Measurements from ENCODE around the gene KIZ. TPM values are rescaled to one million over a fixed set of nuclear protein-coding genes. Genes with fewer than 3 reads are reported as not detected.

Gene KIZ
- total and polyA plus RNA-seq, 2 donors, result 18.7 to 24.7 TPM

GRCh38 chr20:21185849-21186248, 60.0 kb downstream of the KIZ start:
- Histone ChIP-seq H3K4me3 (ENCODE audit: low read length in 2 of 2) (no peak overlapping the region), H3K9me3 (ENCODE audit: control insufficient read depth in 2 of 2, insufficient read depth in 1 of 2, low read length in 1 of 2) (no peaks in the 10 kb centered on the region), H3K27ac (ENCODE audit: low read depth in 1 of 2, low read length in 1 of 2) (no peak overlapping the region), H3K4me1 (ENCODE audit: control insufficient read depth in 2 of 2, insufficient read depth in 2 of 2, low read length in 2 of 2) (no peaks in the 10 kb centered on the region), H3K36me3 (ENCODE audit: control insufficient read depth in 2 of 2, insufficient read depth in 2 of 2, low read length in 1 of 2) (peaks cover 0 to 3% of the 10 kb centered on the region in 2 donors), H3K27me3 (ENCODE audit: control insufficient read depth in 2 of 2, insufficient read depth in 1 of 2, low read length in 1 of 2) (no peaks in the 10 kb centered on the region)
- 98% methylated on average over 5 of the region's 5 CpGs for WGBS
- no peak for DNase-seq (ENCODE audit: low read depth in 6 of 9, low spot score in 9 of 9)

- WGBS, result 96% methylated on average over 10 of the region's 10 CpGs
- no peak for DNase-seq (ENCODE audit: low read depth in 6 of 9, low spot score in 9 of 9)
- no peaks in the 10 kb centered on the region for H3K36me3 ChIP-seq (ENCODE audit: control insufficient read depth in 2 of 2, insufficient read depth in 2 of 2, low read length in 1 of 2)
These were observed 64.1 kb downstream of the KIZ start for GRCh38 chr20:21189761-21190523.

GRCh38 chr20:21190869-21191268, 65.0 kb downstream of the KIZ start:
- no peaks in the 10 kb centered on the region for H3K9me3 ChIP-seq (ENCODE audit: control insufficient read depth in 2 of 2, insufficient read depth in 1 of 2, low read length in 1 of 2)
- H3K27me3 ChIP-seq (ENCODE audit: control insufficient read depth in 2 of 2, insufficient read depth in 1 of 2, low read length in 1 of 2), result no peaks in the 10 kb centered on the region
- no peaks in the 10 kb centered on the region for H3K4me1 ChIP-seq (ENCODE audit: control insufficient read depth in 2 of 2, insufficient read depth in 2 of 2, low read length in 2 of 2)
- WGBS, result 98% methylated on average over 1 of the region's 1 CpG
- H3K27ac ChIP-seq (ENCODE audit: low read depth in 1 of 2, low read length in 1 of 2), result no peak overlapping the region
- DNase-seq (ENCODE audit: low read depth in 6 of 9, low spot score in 9 of 9), result no peak
- H3K4me3 ChIP-seq (ENCODE audit: low read length in 2 of 2), result no peak overlapping the region
- no peaks in the 10 kb centered on the region for H3K36me3 ChIP-seq (ENCODE audit: control insufficient read depth in 2 of 2, insufficient read depth in 2 of 2, low read length in 1 of 2)

More at GRCh38 chr20:21189761-21190523, 64.1 kb downstream of the KIZ start:
- no peaks in the 10 kb centered on the region for H3K9me3 ChIP-seq (ENCODE audit: control insufficient read depth in 2 of 2, insufficient read depth in 1 of 2, low read length in 1 of 2)
- no peaks in the 10 kb centered on the region for H3K27me3 ChIP-seq (ENCODE audit: control insufficient read depth in 2 of 2, insufficient read depth in 1 of 2, low read length in 1 of 2)
- H3K27ac ChIP-seq (ENCODE audit: low read depth in 1 of 2, low read length in 1 of 2), result no peak overlapping the region
- no peak overlapping the region for H3K4me3 ChIP-seq (ENCODE audit: low read length in 2 of 2)
- H3K4me1 ChIP-seq (ENCODE audit: control insufficient read depth in 2 of 2, insufficient read depth in 2 of 2, low read length in 2 of 2), result no peaks in the 10 kb centered on the region

- no peaks in the 10 kb centered on the region for H3K36me3 ChIP-seq (ENCODE audit: control insufficient read depth in 2 of 2, insufficient read depth in 2 of 2, low read length in 1 of 2)
- H3K27me3 ChIP-seq (ENCODE audit: control insufficient read depth in 2 of 2, insufficient read depth in 1 of 2, low read length in 1 of 2), result no peaks in the 10 kb centered on the region
- H3K4me3 ChIP-seq (ENCODE audit: low read length in 2 of 2), result no peak overlapping the region
- no peaks in the 10 kb centered on the region for H3K9me3 ChIP-seq (ENCODE audit: control insufficient read depth in 2 of 2, insufficient read depth in 1 of 2, low read length in 1 of 2)
- no peak overlapping the region for H3K27ac ChIP-seq (ENCODE audit: low read depth in 1 of 2, low read length in 1 of 2)
- WGBS, result 85% methylated on average over 5 of the region's 5 CpGs
- no peak for DNase-seq (ENCODE audit: low read depth in 6 of 9, low spot score in 9 of 9)
- no peaks in the 10 kb centered on the region for H3K4me1 ChIP-seq (ENCODE audit: control insufficient read depth in 2 of 2, insufficient read depth in 2 of 2, low read length in 2 of 2)
These were observed 66.0 kb downstream of the KIZ start for GRCh38 chr20:21191839-21192238.

GRCh38 chr20:21202259-21202658, 76.4 kb downstream of the KIZ start:
- Histone ChIP-seq H3K4me1 (ENCODE audit: control insufficient read depth in 2 of 2, insufficient read depth in 2 of 2, low read length in 2 of 2) (no peaks in the 10 kb centered on the region), H3K9me3 (ENCODE audit: control insufficient read depth in 2 of 2, insufficient read depth in 1 of 2, low read length in 1 of 2) (no peaks in the 10 kb centered on the region), H3K36me3 (ENCODE audit: control insufficient read depth in 2 of 2, insufficient read depth in 2 of 2, low read length in 1 of 2) (peaks cover 0 to 6% of the 10 kb centered on the region in 2 donors), H3K27me3 (ENCODE audit: control insufficient read depth in 2 of 2, insufficient read depth in 1 of 2, low read length in 1 of 2) (no peaks in the 10 kb centered on the region), H3K27ac (ENCODE audit: low read depth in 1 of 2, low read length in 1 of 2) (no peak overlapping the region), H3K4me3 (ENCODE audit: low read length in 2 of 2) (no peak overlapping the region)
- DNase-seq (ENCODE audit: low read depth in 6 of 9, low spot score in 9 of 9), result no peak
- 97% methylated on average over 2 of the region's 2 CpGs for WGBS

GRCh38 chr20:21203088-21203656, 77.3 kb downstream of the KIZ start:
- H3K27ac ChIP-seq (ENCODE audit: low read depth in 1 of 2, low read length in 1 of 2), result no peak overlapping the region
- WGBS, result over 99% methylated on average over 4 of the region's 4 CpGs
- no peak overlapping the region for H3K4me3 ChIP-seq (ENCODE audit: low read length in 2 of 2)
- DNase-seq (ENCODE audit: low read depth in 6 of 9, low spot score in 9 of 9), result no peak
- H3K27me3 ChIP-seq (ENCODE audit: control insufficient read depth in 2 of 2, insufficient read depth in 1 of 2, low read length in 1 of 2), result no peaks in the 10 kb centered on the region
- peaks cover 0 to 6% of the 10 kb centered on the region in 2 donors for H3K36me3 ChIP-seq (ENCODE audit: control insufficient read depth in 2 of 2, insufficient read depth in 2 of 2, low read length in 1 of 2)
- H3K4me1 ChIP-seq (ENCODE audit: control insufficient read depth in 2 of 2, insufficient read depth in 2 of 2, low read length in 2 of 2), result no peaks in the 10 kb centered on the region
- H3K9me3 ChIP-seq (ENCODE audit: control insufficient read depth in 2 of 2, insufficient read depth in 1 of 2, low read length in 1 of 2), result no peaks in the 10 kb centered on the region

GRCh38 chr20:21206584-21206983, 80.7 kb downstream of the KIZ start:
- no peak for DNase-seq (ENCODE audit: low read depth in 6 of 9, low spot score in 9 of 9)
- peaks cover 0 to 6% of the 10 kb centered on the region in 2 donors for H3K36me3 ChIP-seq (ENCODE audit: control insufficient read depth in 2 of 2, insufficient read depth in 2 of 2, low read length in 1 of 2)
- no peaks in the 10 kb centered on the region for H3K27me3 ChIP-seq (ENCODE audit: control insufficient read depth in 2 of 2, insufficient read depth in 1 of 2, low read length in 1 of 2)
- no peaks in the 10 kb centered on the region for H3K9me3 ChIP-seq (ENCODE audit: control insufficient read depth in 2 of 2, insufficient read depth in 1 of 2, low read length in 1 of 2)
- no peak overlapping the region for H3K4me3 ChIP-seq (ENCODE audit: low read length in 2 of 2)
- 95% methylated on average over 3 of the region's 3 CpGs for WGBS
- H3K4me1 ChIP-seq (ENCODE audit: control insufficient read depth in 2 of 2, insufficient read depth in 2 of 2, low read length in 2 of 2), result no peaks in the 10 kb centered on the region
- no peak overlapping the region for H3K27ac ChIP-seq (ENCODE audit: low read depth in 1 of 2, low read length in 1 of 2)

- Histone ChIP-seq H3K4me3 (ENCODE audit: low read length in 2 of 2) (no peak overlapping the region), H3K27me3 (ENCODE audit: control insufficient read depth in 2 of 2, insufficient read depth in 1 of 2, low read length in 1 of 2) (no peaks in the 10 kb centered on the region), H3K4me1 (ENCODE audit: control insufficient read depth in 2 of 2, insufficient read depth in 2 of 2, low read length in 2 of 2) (no peaks in the 10 kb centered on the region), H3K36me3 (ENCODE audit: control insufficient read depth in 2 of 2, insufficient read depth in 2 of 2, low read length in 1 of 2) (peaks cover 0 to 6% of the 10 kb centered on the region in 2 donors), H3K9me3 (ENCODE audit: control insufficient read depth in 2 of 2, insufficient read depth in 1 of 2, low read length in 1 of 2) (no peaks in the 10 kb centered on the region), H3K27ac (ENCODE audit: low read depth in 1 of 2, low read length in 1 of 2) (no peak overlapping the region)
- 97% methylated on average over 3 of the region's 3 CpGs for WGBS
- DNase-seq (ENCODE audit: low read depth in 6 of 9, low spot score in 9 of 9), result no peak
These were observed 83.1 kb downstream of the KIZ start for GRCh38 chr20:21208999-21209398.

GRCh38 chr20:21209668-21210067, 83.8 kb downstream of the KIZ start:
- Histone ChIP-seq H3K27ac (ENCODE audit: low read depth in 1 of 2, low read length in 1 of 2) (no peak overlapping the region), H3K4me3 (ENCODE audit: low read length in 2 of 2) (no peak overlapping the region), H3K4me1 (ENCODE audit: control insufficient read depth in 2 of 2, insufficient read depth in 2 of 2, low read length in 2 of 2) (no peaks in the 10 kb centered on the region), H3K9me3 (ENCODE audit: control insufficient read depth in 2 of 2, insufficient read depth in 1 of 2, low read length in 1 of 2) (no peaks in the 10 kb centered on the region), H3K36me3 (ENCODE audit: control insufficient read depth in 2 of 2, insufficient read depth in 2 of 2, low read length in 1 of 2) (peaks cover 0 to 6% of the 10 kb centered on the region in 2 donors), H3K27me3 (ENCODE audit: control insufficient read depth in 2 of 2, insufficient read depth in 1 of 2, low read length in 1 of 2) (no peaks in the 10 kb centered on the region)
- 100% methylated on average over 1 of the region's 1 CpG for WGBS
- no peak for DNase-seq (ENCODE audit: low read depth in 6 of 9, low spot score in 9 of 9)
